ENCODE results near the gene GFI1B. TPM values are rescaled to one million over a fixed set of nuclear protein-coding genes. Genes with fewer than 3 reads are reported as not detected.

The GFI1B gene
- total and polyA plus RNA-seq, 2 of the 13 experiments (the other 11 are each of a cell fraction or from before 2014, with no cell fraction given) = 0.15 to 0.51 TPM

GRCh38 chr9:132961002-132961401 is 17.5 kb upstream of the GFI1B start:
- no peaks in the 10 kb centered on the region for H3K36me3 ChIP-seq (replicated peaks in 1 of 2; ENCODE audit: control insufficient read depth in 1 of 2, insufficient read depth in 2 of 2, low read length in 2 of 2)
- ATAC-seq (no peak), FAIRE-seq (no peak), DNase-seq (ENCODE audit: low spot score) (no peak)
- no peaks in the 10 kb centered on the region for H3K4me1 ChIP-seq (ENCODE audit: insufficient read depth, low read length)
- peaks cover 3 to 14% of the 10 kb centered on the region in 2 experiments; a peak in 4 of 5 replicates for H3K27me3 ChIP-seq (ENCODE audit: control insufficient read depth in 1 of 2, insufficient read depth in 2 of 2, low read length in 2 of 2)
- H4K20me1 ChIP-seq (ENCODE audit: insufficient read depth, low read length) = no peaks in the 10 kb centered on the region
- no peaks in the 10 kb centered on the region for H3K79me2 ChIP-seq (ENCODE audit: insufficient read depth, low read length)
- in situ Hi-C loops (cut with HindIII; ENCODE audit: extremely low pct_ligation_motif_present, low pct_unique_long_range_greater_than_20kb) = no loop called here
- CTCF ChIA-PET (ENCODE audit: low intra/inter-chr PET ratio, low total read pairs) = no interaction called here
- no peak overlapping the region for H3K4me2 ChIP-seq (ENCODE audit: low read depth, low read length)
- H2AFZ ChIP-seq (ENCODE audit: low read length) = no peak overlapping the region
- intact Hi-C loops (cut with micrococcal nuclease; ENCODE audit: unreplicated experiment) = no loop called here
- 13% methylated on average over 6 of the region's 6 CpGs for WGBS (ENCODE audit: low lambda C conversion rate)
- no peak overlapping the region for H3K9ac ChIP-seq (ENCODE audit: insufficient read depth, low read depth, low read length)
- no peaks in the 10 kb centered on the region for H3K9me3 ChIP-seq (ENCODE audit: low read length)
- no peak overlapping the region for H3K27ac ChIP-seq (ENCODE audit: extremely low read length, insufficient read depth, low read length)
- BruUV-seq (replicated peaks) = no TSS peak
- no peak overlapping the region for H3K4me3 ChIP-seq (replicated peaks in 1 of 3; ENCODE audit: insufficient read depth in 1 of 3, low read depth in 2 of 3, low read length in 3 of 3)
- POLR2A ChIA-PET = no interaction called here
- TF ChIP-seq ZNF7 (CRISPR knock-in tag; IDR thresholded peaks at IDR 0.05) = no peak
- no peak for TF ChIP-seq ZNF343 (CRISPR knock-in tag; IDR thresholded peaks at IDR 0.05)
- no peak for TF ChIP-seq THAP9 (CRISPR knock-in tag; IDR thresholded peaks at IDR 0.05; ENCODE audit: borderline replicate concordance)
- TF ChIP-seq MLXIP (CRISPR knock-in tag; IDR thresholded peaks at IDR 0.05; ENCODE audit: borderline replicate concordance) = no peak
- TF ChIP-seq ZBTB40 (IDR thresholded peaks at IDR 0.05) = no peak
- no peak for TF ChIP-seq ZBTB40 (CRISPR knock-in tag; IDR thresholded peaks at IDR 0.05)
- TF ChIP-seq HNRNPL (IDR thresholded peaks at IDR 0.05; ENCODE audit: low read depth, low read length) = no peak
- no peak for TF ChIP-seq ETV6 (CRISPR knock-in tag; conservative IDR thresholded peaks at IDR 0.05)

All from HepG2 (cell line).